Measurements from ENCODE around the gene STK10.
A peak's percentile ranks its signal among the peaks of the same experiment; 100 is the strongest.

The STK10 gene

DNA sequence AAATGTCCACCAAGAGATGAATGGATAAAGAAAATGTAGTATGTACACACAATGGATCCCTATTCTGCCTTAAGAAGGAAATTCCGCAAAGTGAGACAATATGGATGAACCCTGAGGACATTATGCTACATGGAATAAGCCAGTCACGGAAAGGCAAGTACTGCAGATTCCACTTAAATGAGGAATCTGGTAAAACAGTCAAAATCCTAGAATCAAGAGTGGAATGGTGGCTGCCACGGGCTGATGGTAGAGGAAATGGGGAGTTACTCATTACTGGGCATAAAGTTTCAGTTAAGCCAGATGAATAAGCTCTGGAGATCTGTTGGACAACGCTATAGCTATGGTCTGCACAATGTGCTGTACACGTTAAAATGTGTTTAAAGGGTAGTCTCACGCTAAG lies 47.2 kb downstream of the STK10 start:
- DNase-seq (ENCODE audit: low spot score), result no peak
- ChIA-PET POLR2A (ENCODE audit: low non-redundant PET) (no interaction called here), CTCF (interaction anchor here (1.5 kb wide), 1 partner anchor 47 kb away, joined by 5 read pairs; the partner anchor contains the start of gene STK10)
- no peak overlapping the region for H3K27ac ChIP-seq
- TF ChIP-seq, protein P1, sequence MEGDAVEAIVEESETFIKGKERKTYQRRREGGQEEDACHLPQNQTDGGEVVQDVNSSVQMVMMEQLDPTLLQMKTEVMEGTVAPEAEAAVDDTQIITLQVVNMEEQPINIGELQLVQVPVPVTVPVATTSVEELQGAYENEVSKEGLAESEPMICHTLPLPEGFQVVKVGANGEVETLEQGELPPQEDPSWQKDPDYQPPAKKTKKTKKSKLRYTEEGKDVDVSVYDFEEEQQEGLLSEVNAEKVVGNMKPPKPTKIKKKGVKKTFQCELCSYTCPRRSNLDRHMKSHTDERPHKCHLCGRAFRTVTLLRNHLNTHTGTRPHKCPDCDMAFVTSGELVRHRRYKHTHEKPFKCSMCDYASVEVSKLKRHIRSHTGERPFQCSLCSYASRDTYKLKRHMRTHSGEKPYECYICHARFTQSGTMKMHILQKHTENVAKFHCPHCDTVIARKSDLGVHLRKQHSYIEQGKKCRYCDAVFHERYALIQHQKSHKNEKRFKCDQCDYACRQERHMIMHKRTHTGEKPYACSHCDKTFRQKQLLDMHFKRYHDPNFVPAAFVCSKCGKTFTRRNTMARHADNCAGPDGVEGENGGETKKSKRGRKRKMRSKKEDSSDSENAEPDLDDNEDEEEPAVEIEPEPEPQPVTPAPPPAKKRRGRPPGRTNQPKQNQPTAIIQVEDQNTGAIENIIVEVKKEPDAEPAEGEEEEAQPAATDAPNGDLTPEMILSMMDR (conservative IDR thresholded peaks at IDR 0.05; ENCODE audit: low read depth), result no peak

DNA sequence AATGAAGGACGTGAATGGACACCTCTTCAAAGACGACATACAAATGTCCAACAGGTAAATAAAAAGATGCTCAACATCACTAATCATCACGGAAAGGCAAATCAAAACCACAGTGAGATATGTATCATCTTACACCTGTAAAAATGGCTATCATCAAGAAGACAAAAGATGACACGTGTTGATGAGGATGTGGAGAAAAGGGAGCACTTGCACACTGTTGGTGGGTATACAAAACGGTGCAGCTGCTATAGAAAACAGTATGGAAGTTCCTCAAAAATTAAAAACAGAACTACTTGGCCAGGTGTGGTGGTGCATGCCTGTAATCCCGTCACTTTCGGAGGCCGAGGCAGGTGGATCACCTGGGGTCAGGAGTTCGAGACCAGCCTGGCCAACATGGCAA lies 47.9 kb downstream of the STK10 start:
- TF ChIP-seq, protein P1 (conservative IDR thresholded peaks at IDR 0.05; ENCODE audit: low read depth), result no peak
- POLR2A ChIA-PET (ENCODE audit: low non-redundant PET), result no interaction called here
- no peak for DNase-seq (ENCODE audit: low spot score)
- CTCF ChIA-PET, result interaction anchor here (0.8 to 1.5 kb wide), 2 partner anchors 34 to 48 kb away, joined by 3 to 5 read pairs; partner anchors contain the start of gene STK10
- no peak overlapping the region for H3K27ac ChIP-seq

DNA sequence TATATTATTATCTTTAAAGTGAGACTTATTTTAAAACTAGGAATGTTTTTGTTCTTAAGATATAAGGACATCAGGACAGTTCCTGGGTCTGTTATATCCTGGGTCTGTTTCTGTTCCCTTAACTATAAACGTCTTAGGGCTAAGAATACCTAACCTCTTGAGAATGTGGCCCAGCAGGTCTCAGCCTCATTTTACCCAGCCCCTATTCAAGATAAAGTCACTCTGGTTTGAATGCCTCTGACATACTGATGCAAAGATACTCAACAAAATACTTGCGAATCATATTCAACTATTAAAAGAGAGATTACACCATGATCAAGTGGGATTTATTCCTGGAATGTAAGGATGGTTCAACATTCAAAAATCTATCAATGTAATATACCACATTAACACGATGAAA lies 51.0 kb downstream of the STK10 start:
- no peak for DNase-seq (ENCODE audit: low spot score)
- POLR2A ChIA-PET (ENCODE audit: low non-redundant PET), result no interaction called here
- CTCF ChIA-PET, result no interaction called here
- TF ChIP-seq, protein P1 (conservative IDR thresholded peaks at IDR 0.05; ENCODE audit: low read depth), result no peak
- H3K27ac ChIP-seq, result no peak overlapping the region

DNA sequence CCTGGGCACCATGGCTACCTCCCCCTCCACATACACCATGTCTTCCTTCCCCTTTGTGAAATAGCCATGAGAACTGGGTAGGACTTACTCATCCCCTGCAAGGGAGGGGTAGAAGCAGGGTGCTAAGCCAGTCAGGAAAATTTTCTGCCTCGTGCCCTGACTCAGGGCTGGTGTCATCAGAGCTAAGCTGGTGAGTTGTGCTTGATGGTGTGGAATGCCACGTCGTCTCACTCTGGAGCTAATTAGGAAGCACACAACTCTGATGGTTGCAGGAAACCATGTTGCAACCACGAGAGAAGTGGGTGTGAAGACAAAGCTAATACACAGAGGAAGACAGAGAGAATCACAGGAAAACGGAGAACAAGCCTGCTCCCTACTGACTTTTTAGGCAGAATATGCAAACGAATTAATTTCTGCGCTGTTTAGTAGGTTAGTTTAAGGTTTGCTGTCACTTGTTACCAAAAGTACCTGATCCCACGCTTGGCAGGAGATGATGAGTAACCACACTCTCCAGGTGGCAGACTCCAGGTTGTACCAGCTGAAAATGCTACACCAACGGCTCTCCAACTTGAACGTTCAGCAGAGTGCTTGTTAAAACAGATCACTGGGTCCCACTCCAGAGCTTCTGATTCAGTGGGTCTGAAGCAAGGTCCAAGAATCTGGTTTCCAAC lies 54.5 kb downstream of the STK10 start:
- TF ChIP-seq, protein P1 (conservative IDR thresholded peaks at IDR 0.05; ENCODE audit: low read depth), result no peak
- ChIA-PET POLR2A (ENCODE audit: low non-redundant PET) (no interaction called here), CTCF (no interaction called here)
- peak overlapping the region; percentile 21; the same call in 1 of the 2 replicates for H3K27ac ChIP-seq
- DNase-seq (ENCODE audit: low spot score), result peak; percentile 90

DNA sequence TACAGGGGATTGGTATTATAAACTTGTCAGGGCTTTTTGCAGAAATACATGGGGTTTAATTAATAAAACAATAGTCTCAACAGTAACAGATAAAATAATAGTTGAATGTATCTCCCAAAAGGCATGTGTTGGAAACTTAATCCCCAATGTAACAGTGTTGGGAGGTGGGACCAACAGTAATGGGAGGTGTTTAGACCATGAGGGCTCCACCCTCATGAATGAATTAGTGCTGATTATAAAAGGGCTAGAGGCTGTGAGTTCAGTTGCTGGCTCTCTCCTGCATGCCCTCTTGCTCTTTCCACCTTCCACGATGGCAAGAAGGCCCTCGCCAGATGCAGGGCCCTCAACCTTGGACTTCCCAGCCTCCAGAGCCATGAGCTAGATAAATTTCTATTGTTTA lies 56.3 kb downstream of the STK10 start:
- TF ChIP-seq, protein P1 (conservative IDR thresholded peaks at IDR 0.05; ENCODE audit: low read depth), result no peak
- ChIA-PET POLR2A (ENCODE audit: low non-redundant PET) (no interaction called here), CTCF (interaction anchor here (1.1 kb wide), 1 partner anchor 57 kb away, joined by 3 read pairs; the partner anchor contains the start of gene STK10)
- H3K27ac ChIP-seq, result no peak overlapping the region
- DNase-seq (ENCODE audit: low spot score), result no peak

DNA sequence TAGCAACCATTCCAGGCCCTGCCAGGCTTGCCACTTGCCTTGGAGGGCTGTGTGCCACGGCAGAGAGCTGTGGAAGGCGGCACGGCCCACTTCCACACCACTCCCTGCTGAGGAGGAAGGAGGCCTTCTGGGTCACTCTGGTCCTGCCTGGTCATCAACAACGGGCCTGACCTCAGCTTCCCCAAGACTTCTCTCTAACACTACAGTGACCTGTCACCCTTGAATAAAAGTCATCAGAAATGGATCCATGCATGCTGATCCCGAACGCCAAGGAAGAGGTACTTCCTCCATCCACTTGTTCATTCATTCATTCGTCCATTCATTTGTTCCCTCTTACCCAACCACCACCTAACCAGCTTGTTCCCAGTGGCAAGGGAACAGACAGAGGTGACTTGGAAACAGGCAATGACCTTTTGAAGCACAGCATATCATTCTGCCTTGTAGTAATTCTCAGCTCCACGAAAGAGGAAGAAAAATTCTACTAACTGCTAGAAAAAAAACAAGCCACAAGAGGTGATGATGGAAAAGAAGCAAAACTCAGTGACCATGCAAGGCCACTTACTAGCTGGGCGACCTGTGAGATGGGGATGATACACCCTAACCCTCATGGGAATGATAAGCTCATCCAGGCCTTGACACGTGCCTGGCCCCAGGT lies 58.6 kb downstream of the STK10 start:
- ChIA-PET POLR2A (ENCODE audit: low non-redundant PET) (no interaction called here), CTCF (no interaction called here)
- no peak for DNase-seq (ENCODE audit: low spot score)

More for the DNA sequence above, 58.6 kb downstream of the STK10 start:
- TF ChIP-seq, protein P1 (conservative IDR thresholded peaks at IDR 0.05; ENCODE audit: low read depth), result no peak
- peak overlapping the region; percentile 3; the same call in 1 of the 2 replicates for H3K27ac ChIP-seq
